ENCODE data around the gene PRDM4.

Gene PRDM4

GRCh38 chr12:107684029-107684795 lies 76.7 kb downstream of the PRDM4 start:
- Histone ChIP-seq H3K27ac (ENCODE audit: low read length) (no peak overlapping the region), H3K4me1 (ENCODE audit: control insufficient read depth in 1 of 2, insufficient read depth in 2 of 2, low read length in 2 of 2) (peaks cover 0 to 20% of the 10 kb centered on the region in 2 donors), H3K36me3 (ENCODE audit: control insufficient read depth in 1 of 2, insufficient read depth in 2 of 2, low read length in 2 of 2) (peaks cover 9 to 14% of the 10 kb centered on the region in 2 donors)

More at GRCh38 chr12:107684029-107684795, 76.7 kb downstream of the PRDM4 start:
- no peak overlapping the region for H3K4me3 ChIP-seq (ENCODE audit: low read depth in 1 of 2, low read length in 2 of 2)
- no peaks in the 10 kb centered on the region for H3K9me3 ChIP-seq (ENCODE audit: control insufficient read depth in 1 of 2, low read length in 2 of 2)
- H3K27me3 ChIP-seq (ENCODE audit: low read depth, low read length), result no peaks in the 10 kb centered on the region
